SH-SY5Y (cell line): ENCODE results near the gene ZNF618.

Source experiments
- GATA2 ChIP-seq: IDR thresholded peaks from 2 replicates; pipeline ENCODE4 v1.6.1; 2011; ENCODE audit warnings: mild to moderate bottlenecking, low read depth, low read length
- GATA3 ChIP-seq: IDR thresholded peaks from 2 replicates; pipeline ENCODE4 v1.6.1; 2011; ENCODE audit warnings: low read depth, mild to moderate bottlenecking, low read length, moderate library complexity

The ZNF618 gene, protein sequence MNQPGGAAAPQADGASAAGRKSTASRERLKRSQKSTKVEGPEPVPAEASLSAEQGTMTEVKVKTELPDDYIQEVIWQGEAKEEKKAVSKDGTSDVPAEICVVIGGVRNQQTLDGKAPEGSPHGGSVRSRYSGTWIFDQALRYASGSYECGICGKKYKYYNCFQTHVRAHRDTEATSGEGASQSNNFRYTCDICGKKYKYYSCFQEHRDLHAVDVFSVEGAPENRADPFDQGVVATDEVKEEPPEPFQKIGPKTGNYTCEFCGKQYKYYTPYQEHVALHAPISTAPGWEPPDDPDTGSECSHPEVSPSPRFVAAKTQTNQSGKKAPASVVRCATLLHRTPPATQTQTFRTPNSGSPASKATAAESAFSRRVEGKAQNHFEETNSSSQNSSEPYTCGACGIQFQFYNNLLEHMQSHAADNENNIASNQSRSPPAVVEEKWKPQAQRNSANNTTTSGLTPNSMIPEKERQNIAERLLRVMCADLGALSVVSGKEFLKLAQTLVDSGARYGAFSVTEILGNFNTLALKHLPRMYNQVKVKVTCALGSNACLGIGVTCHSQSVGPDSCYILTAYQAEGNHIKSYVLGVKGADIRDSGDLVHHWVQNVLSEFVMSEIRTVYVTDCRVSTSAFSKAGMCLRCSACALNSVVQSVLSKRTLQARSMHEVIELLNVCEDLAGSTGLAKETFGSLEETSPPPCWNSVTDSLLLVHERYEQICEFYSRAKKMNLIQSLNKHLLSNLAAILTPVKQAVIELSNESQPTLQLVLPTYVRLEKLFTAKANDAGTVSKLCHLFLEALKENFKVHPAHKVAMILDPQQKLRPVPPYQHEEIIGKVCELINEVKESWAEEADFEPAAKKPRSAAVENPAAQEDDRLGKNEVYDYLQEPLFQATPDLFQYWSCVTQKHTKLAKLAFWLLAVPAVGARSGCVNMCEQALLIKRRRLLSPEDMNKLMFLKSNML

GRCh38 chr9:113876151-113876992 is at the start of gene ZNF618:
Gene ZNF618, plus strand, starts transcription at chr9:113876309. Its CDS starts 72 bp downstream, at chr9:113876381.
- TF ChIP-seq GATA3: no peak
- no peak for TF ChIP-seq GATA2

GRCh38 chr9:113828221-113828620 is 47.9 kb upstream of the ZNF618 start:
- TF ChIP-seq GATA2: no peak
- TF ChIP-seq GATA3: no peak

GRCh38 chr9:113837334-113837733 is 38.8 kb upstream of the ZNF618 start:
- TF ChIP-seq GATA3 (no peak), GATA2 (no peak)

- TF ChIP-seq GATA2 (no peak), GATA3 (no peak)
These were observed 34.0 kb upstream of the ZNF618 start for GRCh38 chr9:113842086-113842485.

- TF ChIP-seq GATA3 (no peak), GATA2 (no peak)
These were observed 31.6 kb upstream of the ZNF618 start for GRCh38 chr9:113844466-113844865.

- no peak for TF ChIP-seq GATA2
- TF ChIP-seq GATA3: no peak
These were observed 24.8 kb upstream of the ZNF618 start for GRCh38 chr9:113851359-113851758.

DNA sequence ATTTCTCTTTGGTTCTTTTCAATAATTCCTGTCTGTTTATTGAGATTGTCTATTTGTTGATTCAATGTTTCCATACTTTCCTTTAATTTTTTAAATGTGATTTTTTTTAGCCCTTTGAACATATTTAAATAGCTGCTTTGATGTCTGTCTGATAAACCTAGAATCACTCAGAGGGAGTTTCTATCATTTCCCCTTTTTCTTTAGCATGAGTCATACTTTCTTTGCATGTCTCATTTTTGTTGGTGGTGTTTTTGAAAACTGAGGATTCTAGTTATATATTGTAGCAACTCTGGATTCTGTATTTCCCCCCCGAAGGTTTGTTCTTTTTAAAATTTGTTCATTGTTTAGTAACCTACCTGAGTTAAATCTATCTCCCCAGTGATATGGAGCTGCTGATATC is 24.2 kb upstream of the ZNF618 start:
- no peak for TF ChIP-seq GATA2
- TF ChIP-seq GATA3: no peak

GRCh38 chr9:113853333-113853732 is 22.8 kb upstream of the ZNF618 start:
- TF ChIP-seq GATA3 (no peak), GATA2 (no peak)

- TF ChIP-seq GATA2 (no peak), GATA3 (no peak)
These were observed 21.8 kb upstream of the ZNF618 start for GRCh38 chr9:113854310-113854709.

- no peak for TF ChIP-seq GATA3
- TF ChIP-seq GATA2: no peak
These were observed 18.2 kb upstream of the ZNF618 start for GRCh38 chr9:113857875-113858274.

DNA sequence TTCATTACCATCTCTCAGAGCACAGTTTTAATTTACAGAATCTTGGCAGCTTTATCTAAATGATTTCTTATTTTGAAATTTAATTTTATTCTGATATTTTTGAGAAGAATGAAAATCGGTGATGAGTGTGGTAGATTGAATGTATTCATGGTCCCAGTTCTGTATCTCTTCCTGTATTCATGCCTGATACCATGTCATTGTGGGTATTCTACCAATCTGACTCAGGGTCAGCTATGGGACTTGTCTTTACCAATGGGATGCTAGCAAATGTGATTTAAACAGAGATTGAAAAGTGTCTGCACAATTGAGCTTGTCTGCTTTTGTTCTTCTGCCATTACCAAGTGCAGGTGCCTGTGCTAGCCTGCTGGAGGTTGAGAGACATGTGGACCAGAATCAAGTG is 17.8 kb upstream of the ZNF618 start:
- no peak for TF ChIP-seq GATA3
- no peak for TF ChIP-seq GATA2

GRCh38 chr9:113863345-113863744 is 12.8 kb upstream of the ZNF618 start:
- TF ChIP-seq GATA2: no peak
- TF ChIP-seq GATA3: no peak

GRCh38 chr9:113868501-113868900 is 7.6 kb upstream of the ZNF618 start:
- TF ChIP-seq GATA3: no peak
- no peak for TF ChIP-seq GATA2
